Osteoblast (primary cell): ENCODE data around the gene PAQR4. TPM values are rescaled to one million over a fixed set of nuclear protein-coding genes. Genes with fewer than 3 reads are reported as not detected.
A peak's percentile ranks its signal among the peaks of the same experiment; 100 is the strongest.

Experiments used
- DNase-seq: peaks from one replicate; pipeline ENCODE4 v3.0.0; 2011; ENCODE audit warnings: low spot score, mixed read lengths; ENCODE audit not compliant: insufficient read length; ENCODE audit errors: missing footprints
- H2AFZ ChIP-seq: 2 replicates; pipeline ENCODE4 v1.6.0; 2011; ENCODE audit warnings: mild to moderate bottlenecking, low read length
- H3K27ac ChIP-seq: 2 replicates; pipeline ENCODE4 v1.5.1; 2011; ENCODE audit warnings: mild to moderate bottlenecking, low read depth, low read length, moderate library complexity
- H3K27me3 ChIP-seq: 2 replicates; pipeline ENCODE4 v1.6.0; 2012; ENCODE audit warnings: mild to moderate bottlenecking, control low read depth, inconsistent platforms, low read length, moderate library complexity; ENCODE audit not compliant: insufficient read depth
- H3K36me3 ChIP-seq: 2 replicates; pipeline ENCODE4 v1.5.1; 2011; ENCODE audit warnings: mild to moderate bottlenecking, low read length, control low read depth, moderate library complexity; ENCODE audit not compliant: insufficient read depth
- H3K4me1 ChIP-seq: 2 replicates; pipeline ENCODE4 v1.5.1; 2011; ENCODE audit warnings: mild to moderate bottlenecking, low read length, control low read depth, moderate library complexity; ENCODE audit not compliant: insufficient read depth
- H3K4me2 ChIP-seq: 2 replicates; pipeline ENCODE4 v1.6.0; 2011; ENCODE audit warnings: mild to moderate bottlenecking, low read length; ENCODE audit not compliant: insufficient read depth
- H3K4me3 ChIP-seq: fragments of 200-600 bp; sonication (generic); 3 replicates; pipeline ENCODE4 v1.5.1; 2012; ENCODE audit warnings: mild to moderate bottlenecking, low read length, inconsistent platforms; ENCODE audit not compliant: insufficient read depth
- H3K79me2 ChIP-seq: 2 replicates; pipeline ENCODE4 v1.6.0; 2012; ENCODE audit warnings: mild to moderate bottlenecking, low read length, control low read depth, inconsistent platforms; ENCODE audit not compliant: insufficient read depth
- H3K9me3 ChIP-seq: 2 replicates; pipeline ENCODE4 v1.5.1; 2011; ENCODE audit warnings: low read depth, low read length, control low read depth
- H4K20me1 ChIP-seq: 2 replicates; pipeline ENCODE4 v1.6.0; 2012; ENCODE audit warnings: mild to moderate bottlenecking, low read length, control low read depth; ENCODE audit not compliant: insufficient read depth
- total RNA-seq: library from RNA; depleted of rRNA; stranded (reverse); fragments of >200 nt; gene quantifications from 2 replicates; pipeline ENCODE4 v1.2.3, GENCODE V29; 2012
- TF ChIP-seq, protein P1 (sequence below): IDR thresholded peaks from 2 replicates; pipeline ENCODE4 v1.5.1; 2011; ENCODE audit warnings: mild to moderate bottlenecking, low read depth, low read length, moderate library complexity; ENCODE audit errors: extremely low read depth

Gene PAQR4
- total RNA-seq, 1 donor: 1.8 TPM

DNA sequence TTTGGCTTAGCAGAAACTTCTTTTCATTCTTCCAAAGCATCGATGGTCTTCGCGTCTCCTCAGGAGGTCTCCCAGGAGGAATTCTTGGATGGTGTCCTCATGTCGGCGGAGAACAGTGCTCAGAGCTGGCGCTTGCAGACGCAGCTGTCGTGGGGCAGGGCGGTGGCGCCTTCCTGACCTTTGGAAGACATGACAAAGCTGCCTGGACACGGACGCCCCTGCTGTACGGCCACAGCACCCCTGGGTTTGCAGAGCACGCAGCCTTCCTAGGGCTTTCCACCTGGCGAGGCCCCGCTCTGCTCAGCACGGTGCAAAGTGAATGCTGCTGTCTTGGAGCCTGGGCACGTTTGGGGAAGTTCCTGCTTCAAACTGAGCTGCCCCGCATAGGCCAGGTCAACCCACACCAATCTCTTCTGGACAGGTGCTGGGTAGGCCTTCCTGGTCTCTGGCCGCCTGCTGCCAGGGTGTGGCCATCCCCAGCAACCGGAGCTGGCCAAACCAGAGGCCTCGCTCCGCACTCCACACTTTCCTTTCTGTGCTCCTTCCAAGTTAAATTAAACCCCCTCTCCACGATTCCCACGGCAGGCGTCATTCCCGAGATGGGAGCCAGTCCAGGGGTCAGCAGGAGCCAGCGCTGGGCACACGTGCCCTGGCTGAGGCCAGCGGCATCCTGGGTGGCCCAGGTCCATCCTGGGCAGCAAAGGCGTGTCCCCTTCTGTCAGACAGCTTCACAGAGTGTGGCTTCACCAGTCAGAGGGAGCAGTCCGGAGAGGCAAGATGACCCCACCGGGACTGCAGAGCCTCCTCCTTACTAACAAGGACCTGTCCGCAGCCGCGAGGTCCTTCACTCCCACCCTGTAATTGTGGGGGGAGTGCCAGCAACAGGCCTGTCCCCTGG, 20.1 kb upstream of the PAQR4 start:
- TF ChIP-seq, protein P1, sequence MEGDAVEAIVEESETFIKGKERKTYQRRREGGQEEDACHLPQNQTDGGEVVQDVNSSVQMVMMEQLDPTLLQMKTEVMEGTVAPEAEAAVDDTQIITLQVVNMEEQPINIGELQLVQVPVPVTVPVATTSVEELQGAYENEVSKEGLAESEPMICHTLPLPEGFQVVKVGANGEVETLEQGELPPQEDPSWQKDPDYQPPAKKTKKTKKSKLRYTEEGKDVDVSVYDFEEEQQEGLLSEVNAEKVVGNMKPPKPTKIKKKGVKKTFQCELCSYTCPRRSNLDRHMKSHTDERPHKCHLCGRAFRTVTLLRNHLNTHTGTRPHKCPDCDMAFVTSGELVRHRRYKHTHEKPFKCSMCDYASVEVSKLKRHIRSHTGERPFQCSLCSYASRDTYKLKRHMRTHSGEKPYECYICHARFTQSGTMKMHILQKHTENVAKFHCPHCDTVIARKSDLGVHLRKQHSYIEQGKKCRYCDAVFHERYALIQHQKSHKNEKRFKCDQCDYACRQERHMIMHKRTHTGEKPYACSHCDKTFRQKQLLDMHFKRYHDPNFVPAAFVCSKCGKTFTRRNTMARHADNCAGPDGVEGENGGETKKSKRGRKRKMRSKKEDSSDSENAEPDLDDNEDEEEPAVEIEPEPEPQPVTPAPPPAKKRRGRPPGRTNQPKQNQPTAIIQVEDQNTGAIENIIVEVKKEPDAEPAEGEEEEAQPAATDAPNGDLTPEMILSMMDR: no peak
- peaks cover 7% of the 10 kb centered on the region for H3K27me3 ChIP-seq
- no peaks in the 10 kb centered on the region for H3K4me1 ChIP-seq
- H2AFZ ChIP-seq: no peak overlapping the region
- H3K9me3 ChIP-seq: no peaks in the 10 kb centered on the region
- peak; percentile 19 for DNase-seq
- no peaks in the 10 kb centered on the region for H3K79me2 ChIP-seq
- H3K27ac ChIP-seq: no peak overlapping the region
- H3K4me3 ChIP-seq: no peak overlapping the region
- H3K4me2 ChIP-seq: no peak overlapping the region
- H3K36me3 ChIP-seq: peaks cover 11% of the 10 kb centered on the region
- no peaks in the 10 kb centered on the region for H4K20me1 ChIP-seq

DNA sequence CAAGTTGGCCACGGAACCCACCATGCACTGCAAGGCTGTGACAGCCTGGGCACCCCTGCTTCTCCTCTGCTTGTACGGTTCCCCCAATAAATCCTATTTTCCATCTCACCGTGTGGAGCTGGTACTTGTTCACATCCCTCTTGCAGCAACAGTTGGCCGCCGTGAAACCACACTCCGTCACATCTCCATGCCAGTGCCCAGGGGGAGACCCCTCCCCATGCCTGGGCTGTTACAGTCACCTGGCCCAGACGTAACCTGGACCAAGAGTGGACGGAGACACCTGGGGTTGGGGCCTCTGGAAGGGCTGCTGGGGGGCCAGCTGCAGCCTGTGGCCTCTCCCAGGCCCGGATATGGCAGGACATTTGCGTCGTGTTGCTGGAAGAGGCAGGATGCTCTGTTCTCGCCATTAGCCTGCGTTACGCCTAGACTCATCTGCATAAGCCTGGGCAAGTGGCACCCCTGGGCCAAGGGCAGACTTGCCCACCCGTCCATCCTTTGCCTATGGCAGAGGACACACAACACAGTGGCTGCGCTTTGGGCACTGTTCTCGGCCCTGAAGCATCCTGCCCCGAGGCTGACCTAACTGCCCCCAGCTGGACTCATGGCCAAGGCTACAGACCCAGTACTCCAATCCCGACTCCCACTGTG, 19.3 kb upstream of the PAQR4 start:
- H3K9me3 ChIP-seq: no peaks in the 10 kb centered on the region
- H3K4me1 ChIP-seq: no peaks in the 10 kb centered on the region
- TF ChIP-seq, protein P1: no peak
- H3K36me3 ChIP-seq: peaks cover 11% of the 10 kb centered on the region
- no peak overlapping the region for H3K27ac ChIP-seq
- no peaks in the 10 kb centered on the region for H3K79me2 ChIP-seq
- no peak overlapping the region for H3K4me3 ChIP-seq
- peak; percentile 54 for DNase-seq
- H4K20me1 ChIP-seq: no peaks in the 10 kb centered on the region
- no peak overlapping the region for H2AFZ ChIP-seq
- peaks cover 10% of the 10 kb centered on the region for H3K27me3 ChIP-seq
- no peak overlapping the region for H3K4me2 ChIP-seq

DNA sequence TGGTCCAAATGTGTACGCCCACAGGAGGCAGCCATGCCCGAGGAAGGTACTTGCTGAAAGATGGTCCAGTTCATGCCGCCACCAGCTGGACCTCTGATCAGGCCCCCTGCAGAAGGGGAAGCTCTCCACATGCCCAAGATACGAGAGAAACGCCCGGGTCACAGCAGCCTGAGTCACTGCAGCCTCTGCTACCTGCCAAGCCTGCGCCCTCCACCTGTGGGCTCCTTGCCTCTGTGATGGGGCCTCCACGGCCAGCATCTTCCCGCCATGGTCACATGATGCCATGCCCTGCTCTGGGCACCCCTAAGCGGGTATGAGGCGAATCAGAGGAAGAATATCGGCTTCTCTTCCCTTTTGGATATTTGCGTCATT, 18.8 kb upstream of the PAQR4 start:
- no peaks in the 10 kb centered on the region for H3K9me3 ChIP-seq
- H3K4me1 ChIP-seq: no peaks in the 10 kb centered on the region
- no peak for DNase-seq
- H3K27ac ChIP-seq: no peak overlapping the region
- H3K36me3 ChIP-seq: peaks cover 11% of the 10 kb centered on the region
- no peaks in the 10 kb centered on the region for H4K20me1 ChIP-seq
- TF ChIP-seq, protein P1: no peak
- no peak overlapping the region for H2AFZ ChIP-seq
- no peak overlapping the region for H3K4me3 ChIP-seq
- peaks cover 10% of the 10 kb centered on the region for H3K27me3 ChIP-seq
- H3K79me2 ChIP-seq: no peaks in the 10 kb centered on the region
- H3K4me2 ChIP-seq: no peak overlapping the region

DNA sequence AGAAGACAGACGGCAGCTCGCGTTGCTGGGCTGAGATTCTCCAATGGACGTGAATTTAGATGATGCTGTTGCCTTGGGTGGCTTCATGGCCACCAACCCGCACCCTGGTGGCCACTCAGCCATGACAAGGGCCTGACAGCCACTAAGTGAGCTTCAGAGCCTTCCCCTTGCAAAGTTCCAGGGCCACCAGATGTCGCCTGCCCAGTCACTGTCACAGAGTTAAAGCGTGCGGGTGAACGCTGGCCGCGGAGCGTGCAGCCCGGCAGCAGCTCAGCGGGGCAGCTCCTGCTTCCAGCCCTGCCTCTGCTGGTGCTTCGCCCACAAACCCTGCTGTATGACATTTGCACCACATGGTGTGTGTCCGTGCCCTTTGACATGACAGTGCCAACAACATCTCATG, 18.4 kb upstream of the PAQR4 start:
- Histone ChIP-seq H3K79me2 (no peaks in the 10 kb centered on the region), H2AFZ (no peak overlapping the region), H3K27me3 (peaks cover 10% of the 10 kb centered on the region), H3K27ac (no peak overlapping the region), H3K9me3 (no peaks in the 10 kb centered on the region), H3K4me2 (no peak overlapping the region), H3K4me3 (no peak overlapping the region), H3K4me1 (no peaks in the 10 kb centered on the region), H3K36me3 (peaks cover 11% of the 10 kb centered on the region), H4K20me1 (no peaks in the 10 kb centered on the region)
- DNase-seq: peak; percentile 37
- TF ChIP-seq, protein P1: no peak
